HEK293 (cell line): ENCODE measurements around the gene MARK3.

Source experiments
- CTCF ChIA-PET: fragments of 350-600 bp; formaldehyde crosslinking; extraction: SDS; loops from one replicate; lab custom pipeline; 2021; ENCODE audit warnings: antibody characterized with exemption; lab: Yijun Ruan, JAX
- POLR2A ChIA-PET: fragments of 300-600 bp; formaldehyde crosslinking; extraction: SDS; loops from one replicate; lab custom pipeline; 2020; ENCODE audit warnings: antibody characterized with exemption, inconsistent platforms; lab: Yijun Ruan, JAX
- H3K27ac ChIP-seq: fragments of 200-500 bp; sonication (Bioruptor generic); 2 replicates; pipeline ENCODE4 v1.5.1; 2014; ENCODE audit warnings: low read depth, low read length, control low read depth, inconsistent platforms; ENCODE audit errors: extremely low read depth
- H3K36me3 ChIP-seq, 2 experiments: fragments of 200-500 bp in 1 of 2; sonication (Bioruptor generic) in 1 of 2; 1 replicate in 1 of 2; 2 replicates in 1 of 2; pipeline ENCODE4 v1.5.1; 2014 to 2017; ENCODE audit warnings: inconsistent platforms in 2 of 2, low read length in 2 of 2; ENCODE audit not compliant: control insufficient read depth in 2 of 2, insufficient read depth in 1 of 2
- H3K4me1 ChIP-seq: fragments of 200-500 bp; sonication (Bioruptor generic); 2 replicates; pipeline ENCODE4 v1.5.1; 2014; ENCODE audit warnings: mild to moderate bottlenecking, low read length, inconsistent platforms; ENCODE audit not compliant: control insufficient read depth, insufficient read depth
- H3K4me3 ChIP-seq: 2 replicates; pipeline ENCODE4 v1.5.1; 2011; ENCODE audit warnings: low read depth, mild to moderate bottlenecking, control low read depth, low read length, moderate library complexity
- H3K9me3 ChIP-seq: fragments of 200-500 bp; sonication (Bioruptor generic); 2 replicates; pipeline ENCODE4 v1.5.1; 2014; ENCODE audit warnings: low read depth, low read length, inconsistent platforms; ENCODE audit not compliant: control insufficient read depth, insufficient read depth
- BCL11A ChIP-seq: fragments of 450-650 bp; formaldehyde crosslinking; IDR thresholded peaks from 2 replicates; pipeline ENCODE4 v1.5.1; 2016; ENCODE audit warnings: low read depth, missing biosample characterization, missing genetic modification characterization
- EGR2 ChIP-seq: fragments of 450-650 bp; formaldehyde crosslinking; IDR thresholded peaks from 2 replicates; pipeline ENCODE4 v1.5.1; 2016; ENCODE audit warnings: low read depth, missing biosample characterization, missing genetic modification characterization
- IKZF3 ChIP-seq: fragments of 450-650 bp; IDR thresholded peaks from 2 replicates; pipeline ENCODE4 v1.5.0; 2018; ENCODE audit warnings: missing biosample characterization, mild to moderate bottlenecking, missing genetic modification characterization, moderate library complexity
- KLF1 ChIP-seq: fragments of 450-650 bp; formaldehyde crosslinking; IDR thresholded peaks from 2 replicates; pipeline ENCODE4 v1.5.1; 2016; ENCODE audit warnings: missing biosample characterization, missing genetic modification characterization
- ZBTB17 ChIP-seq: fragments of 450-650 bp; formaldehyde crosslinking; IDR thresholded peaks from 2 replicates; pipeline ENCODE4 v1.5.1; 2016; ENCODE audit warnings: missing biosample characterization, missing genetic modification characterization
- ZBTB8A ChIP-seq: fragments of 450-650 bp; formaldehyde crosslinking; IDR thresholded peaks from 2 replicates; pipeline ENCODE4 v1.5.1; 2016; ENCODE audit warnings: missing biosample characterization, missing genetic modification characterization
- ZFHX2 ChIP-seq: fragments of 450-650 bp; formaldehyde crosslinking; conservative IDR thresholded peaks from 2 replicates; pipeline ENCODE4 v1.5.1; 2016; ENCODE audit warnings: missing biosample characterization, missing genetic modification characterization
- ZNF133 ChIP-seq: fragments of 450-650 bp; formaldehyde crosslinking; IDR thresholded peaks from 2 replicates; pipeline ENCODE4 v1.5.1; 2016; ENCODE audit warnings: missing biosample characterization, missing genetic modification characterization
- ZNF148 ChIP-seq: fragments of 450-650 bp; formaldehyde crosslinking; IDR thresholded peaks from 2 replicates; pipeline ENCODE4 v1.5.0; 2017; ENCODE audit warnings: missing biosample characterization, missing genetic modification characterization, borderline replicate concordance
- ZNF239 ChIP-seq: fragments of 450-650 bp; formaldehyde crosslinking; IDR thresholded peaks from 2 replicates; pipeline ENCODE4 v1.5.1; 2016; ENCODE audit warnings: missing biosample characterization, missing genetic modification characterization
- ZNF341 ChIP-seq: fragments of 450-650 bp; formaldehyde crosslinking; IDR thresholded peaks from 2 replicates; pipeline ENCODE4; 2016; ENCODE audit warnings: low read depth, missing biosample characterization, missing genetic modification characterization
- ZNF354C ChIP-seq: fragments of 450-650 bp; formaldehyde crosslinking; IDR thresholded peaks from 2 replicates; pipeline ENCODE4 v1.5.1; 2016; ENCODE audit warnings: missing biosample characterization, missing genetic modification characterization, low read depth, borderline replicate concordance
- ZNF426 ChIP-seq: fragments of 450-650 bp; formaldehyde crosslinking; IDR thresholded peaks from 2 replicates; pipeline ENCODE4 v1.5.1; 2017; ENCODE audit warnings: missing biosample characterization, missing genetic modification characterization, mild to moderate bottlenecking, inconsistent platforms, moderate library complexity
- ZNF639 ChIP-seq: fragments of 450-650 bp; formaldehyde crosslinking; IDR thresholded peaks from 2 replicates; pipeline ENCODE4 v1.5.1; 2016; ENCODE audit warnings: missing biosample characterization, missing genetic modification characterization
- ZNF785 ChIP-seq: fragments of 450-650 bp; formaldehyde crosslinking; IDR thresholded peaks from 2 replicates; pipeline ENCODE4 v1.5.1; 2016; ENCODE audit warnings: missing biosample characterization, missing genetic modification characterization
- ZNF830 ChIP-seq: fragments of 450-650 bp; IDR thresholded peaks from 2 replicates; pipeline ENCODE4 v1.5.0; 2018; ENCODE audit warnings: missing biosample characterization, missing genetic modification characterization, low read depth, mild to moderate bottlenecking, moderate library complexity
- TF ChIP-seq, protein P1 (sequence below): fragments of 450-650 bp; formaldehyde crosslinking; IDR thresholded peaks from 2 replicates; pipeline ENCODE4 v1.5.1; 2016; ENCODE audit warnings: missing biosample characterization, missing genetic modification characterization
- TF ChIP-seq, protein P2 (sequence below): fragments of 450-650 bp; formaldehyde crosslinking; IDR thresholded peaks from 2 replicates; pipeline ENCODE4 v1.5.1; 2016; ENCODE audit warnings: missing biosample characterization, missing genetic modification characterization

The MARK3 gene

GRCh38 chr14:103545219-103545914 lies 160.2 kb downstream of the MARK3 start:
- H3K4me3 ChIP-seq: no peak overlapping the region
- H3K4me1 ChIP-seq: 0 out of 2 replicates have a peak, but pooled peaks cover 3% of the 10 kb centered on the region
- no peaks in the 10 kb centered on the region for H3K36me3 ChIP-seq
- CTCF ChIA-PET: interaction anchor here (0.6 to 6.0 kb wide), 11 partner anchors 9 to 585 kb away, joined by 3 to 48 read pairs (median 4); no protein-coding TSS in a partner anchor
- POLR2A ChIA-PET: interaction anchor here (1.2 to 2.4 kb wide), 2 partner anchors 23 to 27 kb away, joined by 5 to 12 read pairs; partner anchors contain the start of gene CKB
- H3K9me3 ChIP-seq: no peaks in the 10 kb centered on the region
- no peak overlapping the region for H3K27ac ChIP-seq
- TF ChIP-seq, protein P1, sequence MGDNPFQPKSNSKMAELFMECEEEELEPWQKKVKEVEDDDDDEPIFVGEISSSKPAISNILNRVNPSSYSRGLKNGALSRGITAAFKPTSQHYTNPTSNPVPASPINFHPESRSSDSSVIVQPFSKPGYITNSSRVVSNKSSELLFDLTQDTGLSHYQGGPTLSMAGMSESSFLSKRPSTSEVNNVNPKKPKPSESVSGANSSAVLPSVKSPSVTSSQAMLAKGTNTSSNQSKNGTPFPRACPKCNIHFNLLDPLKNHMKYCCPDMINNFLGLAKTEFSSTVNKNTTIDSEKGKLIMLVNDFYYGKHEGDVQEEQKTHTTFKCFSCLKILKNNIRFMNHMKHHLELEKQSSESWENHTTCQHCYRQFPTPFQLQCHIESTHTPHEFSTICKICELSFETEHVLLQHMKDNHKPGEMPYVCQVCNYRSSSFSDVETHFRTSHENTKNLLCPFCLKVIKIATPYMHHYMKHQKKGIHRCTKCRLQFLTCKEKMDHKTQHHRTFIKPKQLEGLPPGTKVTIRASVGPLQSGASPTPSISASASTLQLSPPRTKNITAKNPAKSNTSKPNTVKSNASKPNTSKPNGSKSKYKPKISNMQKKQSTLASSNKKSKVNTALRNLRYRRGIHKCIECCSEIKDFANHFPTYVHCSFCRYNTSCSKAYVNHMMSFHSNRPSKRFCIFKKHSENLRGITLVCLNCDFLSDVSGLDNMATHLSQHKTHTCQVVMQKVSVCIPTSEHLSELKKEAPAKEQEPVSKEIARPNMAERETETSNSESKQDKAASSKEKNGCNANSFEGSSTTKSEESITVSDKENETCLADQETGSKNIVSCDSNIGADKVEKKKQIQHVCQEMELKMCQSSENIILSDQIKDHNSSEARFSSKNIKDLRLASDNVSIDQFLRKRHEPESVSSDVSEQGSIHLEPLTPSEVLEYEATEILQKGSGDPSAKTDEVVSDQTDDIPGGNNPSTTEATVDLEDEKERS (tag by site-specific recombination): no peak
- TF ChIP-seq ZNF639 (tag by site-specific recombination): no peak
- no peak for TF ChIP-seq ZNF426 (tag by site-specific recombination)
- TF ChIP-seq ZBTB17 (tag by site-specific recombination): no peak
- no peak for TF ChIP-seq ZNF148 (tag by site-specific recombination)
- TF ChIP-seq ZNF341: no peak
- no peak for TF ChIP-seq IKZF3
- no peak for TF ChIP-seq ZNF785
- no peak for TF ChIP-seq ZNF239
- no peak for TF ChIP-seq ZBTB8A (tag by site-specific recombination)
- TF ChIP-seq ZNF354C (tag by site-specific recombination): no peak

- POLR2A ChIA-PET: interaction anchor here (1.2 to 2.4 kb wide), 2 partner anchors 24 to 28 kb away, joined by 5 to 12 read pairs; partner anchors contain the start of gene CKB
- H3K4me1 ChIP-seq: no peaks in the 10 kb centered on the region; the same call in 1 of the 2 replicates
- TF ChIP-seq ZFHX2 (tag by site-specific recombination) (peak; percentile 94), ZNF830 (tag by site-specific recombination) (no peak), KLF1 (tag by site-specific recombination) (peak; percentile 53; the same call in 1 of the 2 replicates), BCL11A (tag by site-specific recombination) (peak; percentile 34; the same call in 1 of the 2 replicates), ZNF133 (tag by site-specific recombination) (no peak), EGR2 (tag by site-specific recombination) (peak; percentile 84)
- TF ChIP-seq, protein P2, sequence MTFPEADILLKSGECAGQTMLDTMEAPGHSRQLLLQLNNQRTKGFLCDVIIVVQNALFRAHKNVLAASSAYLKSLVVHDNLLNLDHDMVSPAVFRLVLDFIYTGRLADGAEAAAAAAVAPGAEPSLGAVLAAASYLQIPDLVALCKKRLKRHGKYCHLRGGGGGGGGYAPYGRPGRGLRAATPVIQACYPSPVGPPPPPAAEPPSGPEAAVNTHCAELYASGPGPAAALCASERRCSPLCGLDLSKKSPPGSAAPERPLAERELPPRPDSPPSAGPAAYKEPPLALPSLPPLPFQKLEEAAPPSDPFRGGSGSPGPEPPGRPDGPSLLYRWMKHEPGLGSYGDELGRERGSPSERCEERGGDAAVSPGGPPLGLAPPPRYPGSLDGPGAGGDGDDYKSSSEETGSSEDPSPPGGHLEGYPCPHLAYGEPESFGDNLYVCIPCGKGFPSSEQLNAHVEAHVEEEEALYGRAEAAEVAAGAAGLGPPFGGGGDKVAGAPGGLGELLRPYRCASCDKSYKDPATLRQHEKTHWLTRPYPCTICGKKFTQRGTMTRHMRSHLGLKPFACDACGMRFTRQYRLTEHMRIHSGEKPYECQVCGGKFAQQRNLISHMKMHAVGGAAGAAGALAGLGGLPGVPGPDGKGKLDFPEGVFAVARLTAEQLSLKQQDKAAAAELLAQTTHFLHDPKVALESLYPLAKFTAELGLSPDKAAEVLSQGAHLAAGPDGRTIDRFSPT (tag by site-specific recombination): peak; percentile 35; the same call in 1 of the 2 replicates
- TF ChIP-seq, all 188 proteins: peak for 5
- Histone ChIP-seq H3K4me3 (no peak overlapping the region), H3K36me3 (no peaks in the 10 kb centered on the region), H3K27ac (no peak overlapping the region), H3K9me3 (no peaks in the 10 kb centered on the region)
- CTCF ChIA-PET: interaction anchor here (0.6 to 6.0 kb wide), 14 partner anchors 8 to 1627 kb away, joined by 3 to 48 read pairs (median 4); partner anchors contain the start of gene BAG5
These were observed 160.9 kb downstream of the MARK3 start for GRCh38 chr14:103545915-103546651.
